Hepatocyte (in vitro differentiated cells): Measurements from ENCODE around the gene PDRG1. TPM values are rescaled to one million over a fixed set of nuclear protein-coding genes. Genes with fewer than 3 reads are reported as not detected.

Source experiments
- DNase-seq: peaks from one replicate; pipeline ENCODE4 v3.0.0-alpha.2; 2016; ENCODE audit warnings: low spot score
- H2AFZ ChIP-seq: fragments of 200-600 bp; sonication (generic); 2 replicates; pipeline ENCODE4 v1.6.0; 2016; ENCODE audit warnings: antibody characterized with exemption, mild to moderate bottlenecking
- H3K27ac ChIP-seq: fragments of 200-600 bp; sonication (generic); 2 replicates; pipeline ENCODE4 v1.5.1; 2016; ENCODE audit warnings: mild to moderate bottlenecking
- H3K27me3 ChIP-seq: fragments of 200-600 bp; sonication (generic); 2 replicates; pipeline ENCODE4 v1.6.1; 2016
- H3K36me3 ChIP-seq: fragments of 200-600 bp; sonication (generic); replicated peaks from 2 replicates; pipeline ENCODE4 v1.5.1; 2016; ENCODE audit warnings: low read depth; ENCODE audit not compliant: insufficient read depth
- H3K4me1 ChIP-seq: fragments of 200-600 bp; sonication (generic); 2 replicates; pipeline ENCODE4 v1.5.1; 2016; ENCODE audit warnings: mild to moderate bottlenecking, moderate library complexity; ENCODE audit not compliant: insufficient read depth
- H3K4me2 ChIP-seq: fragments of 200-600 bp; sonication (generic); 2 replicates; pipeline ENCODE4 v1.6.0; 2016
- H3K4me3 ChIP-seq: fragments of 200-600 bp; sonication (generic); 2 replicates; pipeline ENCODE4 v1.5.1; 2016; ENCODE audit warnings: mild to moderate bottlenecking
- H3K79me2 ChIP-seq: fragments of 200-600 bp; sonication (generic); 2 replicates; pipeline ENCODE4 v1.6.0; 2017; ENCODE audit warnings: mild to moderate bottlenecking
- H3K9me2 ChIP-seq: fragments of 200-600 bp; sonication (generic); replicated peaks from 2 replicates; pipeline ENCODE4 v1.6.0; 2017; ENCODE audit warnings: mild to moderate bottlenecking; ENCODE audit not compliant: insufficient read depth
- H3K9me3 ChIP-seq: fragments of 200-600 bp; sonication (generic); 2 replicates; pipeline ENCODE4 v1.5.1; 2016; ENCODE audit warnings: low read depth, mild to moderate bottlenecking
- H4K20me1 ChIP-seq: fragments of 200-600 bp; sonication (generic); 2 replicates; pipeline ENCODE4 v1.6.0; 2016; ENCODE audit warnings: mild to moderate bottlenecking; ENCODE audit not compliant: insufficient read depth, poor library complexity, severe bottlenecking
- EZH2 ChIP-seq: fragments of 200-600 bp; sonication (generic); IDR thresholded peaks from 2 replicates; pipeline ENCODE4 v1.6.1; 2016; ENCODE audit warnings: antibody characterized with exemption, mild to moderate bottlenecking, borderline replicate concordance
- EZH2phosphoT487 ChIP-seq: fragments of 200-600 bp; sonication (generic); IDR thresholded peaks from one replicate; pipeline ENCODE4 v1.6.1; 2018; ENCODE audit warnings: antibody characterized with exemption, mild to moderate bottlenecking, low read depth, moderate library complexity; ENCODE audit not compliant: unreplicated experiment, severe bottlenecking
- WGBS: methylation state at CpG from one replicate; pipeline ENCODE4 v1.1.6; 2016; ENCODE audit warnings: low lambda C conversion rate; ENCODE audit errors: missing lambda C conversion rate; 5-methylcytosine and 5-hydroxymethylcytosine counted together
- polyA plus RNA-seq: library from polyadenylated mRNA; unstranded; fragments of >200 nt; fragmentation: Nextera tagmentation; extraction: Ambion mirVana; gene quantifications from 2 replicates; pipeline ENCODE4 v1.2.1, GENCODE V29; 2016
- total RNA-seq: library from RNA; depleted of rRNA; stranded (reverse); fragments of >200 nt; gene quantifications from 2 replicates; pipeline ENCODE4 v1.2.3, GENCODE V29; 2014
- TF ChIP-seq, protein P1 (sequence below): fragments of 200-600 bp; sonication (generic); IDR thresholded peaks from 2 replicates; pipeline ENCODE4 v1.5.1; 2016; ENCODE audit warnings: antibody characterized with exemption, mild to moderate bottlenecking; ENCODE audit not compliant: poor library complexity

The PDRG1 gene
- total and polyA plus RNA-seq, 2 experiments from 2014 or later: 9.1 to 25.4 TPM

DNA sequence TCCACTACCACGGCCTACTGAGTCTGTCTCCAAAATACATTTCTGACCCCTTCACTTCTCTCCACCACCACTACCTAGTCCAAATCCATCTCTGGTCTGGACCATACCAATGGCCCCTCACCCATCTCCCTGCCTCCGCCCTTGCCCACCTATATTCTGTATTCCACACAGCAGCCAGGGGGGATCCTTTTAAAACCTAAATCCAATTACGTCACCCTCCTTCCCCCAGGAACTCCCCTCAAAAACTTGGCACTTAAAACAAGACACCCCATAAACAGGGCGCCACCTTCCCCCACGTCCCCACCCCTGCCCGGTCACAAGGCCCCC is 680 bp downstream of the PDRG1 start:
- Histone ChIP-seq H3K9me2 (no peaks in the 10 kb centered on the region), H3K27me3 (peaks cover 4% of the 10 kb centered on the region), H4K20me1 (peaks cover 12% of the 10 kb centered on the region), H3K79me2 (peaks cover 35% of the 10 kb centered on the region), H3K4me2 (peak overlapping the region; percentile 92), H3K36me3 (peaks cover 5% of the 10 kb centered on the region), H3K9me3 (no peaks in the 10 kb centered on the region), H3K4me1 (peaks cover 9% of the 10 kb centered on the region), H2AFZ (peak overlapping the region; percentile 86), H3K4me3 (peak overlapping the region; percentile 44), H3K27ac (peak overlapping the region; percentile 38)
- no peak for DNase-seq
- 15% methylated on average over 6 of the region's 6 CpGs for WGBS
- TF ChIP-seq EZH2phosphoT487 (no peak), EZH2 (no peak)
- TF ChIP-seq, protein P1, sequence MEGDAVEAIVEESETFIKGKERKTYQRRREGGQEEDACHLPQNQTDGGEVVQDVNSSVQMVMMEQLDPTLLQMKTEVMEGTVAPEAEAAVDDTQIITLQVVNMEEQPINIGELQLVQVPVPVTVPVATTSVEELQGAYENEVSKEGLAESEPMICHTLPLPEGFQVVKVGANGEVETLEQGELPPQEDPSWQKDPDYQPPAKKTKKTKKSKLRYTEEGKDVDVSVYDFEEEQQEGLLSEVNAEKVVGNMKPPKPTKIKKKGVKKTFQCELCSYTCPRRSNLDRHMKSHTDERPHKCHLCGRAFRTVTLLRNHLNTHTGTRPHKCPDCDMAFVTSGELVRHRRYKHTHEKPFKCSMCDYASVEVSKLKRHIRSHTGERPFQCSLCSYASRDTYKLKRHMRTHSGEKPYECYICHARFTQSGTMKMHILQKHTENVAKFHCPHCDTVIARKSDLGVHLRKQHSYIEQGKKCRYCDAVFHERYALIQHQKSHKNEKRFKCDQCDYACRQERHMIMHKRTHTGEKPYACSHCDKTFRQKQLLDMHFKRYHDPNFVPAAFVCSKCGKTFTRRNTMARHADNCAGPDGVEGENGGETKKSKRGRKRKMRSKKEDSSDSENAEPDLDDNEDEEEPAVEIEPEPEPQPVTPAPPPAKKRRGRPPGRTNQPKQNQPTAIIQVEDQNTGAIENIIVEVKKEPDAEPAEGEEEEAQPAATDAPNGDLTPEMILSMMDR: no peak

DNA sequence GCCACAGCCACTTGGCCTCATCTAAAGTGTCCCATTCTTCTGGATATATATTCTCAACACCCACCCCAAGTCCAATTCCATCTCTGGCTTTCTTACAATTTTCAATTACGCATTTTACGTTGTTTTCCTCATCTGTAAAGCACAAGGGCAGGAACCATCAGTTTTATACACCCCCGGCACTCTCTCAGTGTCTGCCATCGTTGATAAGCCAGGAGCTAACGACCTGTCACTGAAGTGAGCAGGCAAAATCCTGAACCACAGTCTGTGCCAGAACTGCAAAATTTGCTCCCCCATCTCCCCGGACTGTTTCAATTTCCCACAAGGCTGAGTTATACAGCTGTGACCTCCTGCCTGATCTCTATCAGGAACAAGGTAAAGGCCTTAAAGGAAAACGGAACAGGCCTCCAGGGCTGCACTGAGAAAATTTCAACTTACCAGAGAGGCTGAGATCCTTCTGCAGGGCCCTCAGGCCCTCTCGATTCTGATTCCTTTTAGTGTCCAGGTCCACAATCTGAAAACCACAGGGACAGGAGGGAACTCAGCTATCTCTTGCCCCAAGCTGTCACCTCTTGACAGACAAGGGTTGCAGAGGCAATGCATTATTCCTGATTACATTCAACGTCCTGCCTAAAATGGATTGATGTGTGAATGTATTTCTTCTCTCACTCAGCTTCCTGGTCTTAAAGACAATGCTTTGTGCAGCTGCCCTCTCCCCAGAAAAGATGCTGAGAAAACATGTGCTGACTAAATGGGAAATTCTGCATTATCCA is 1.8 kb downstream of the PDRG1 start:
- Histone ChIP-seq H3K9me2 (no peaks in the 10 kb centered on the region), H2AFZ (no peak overlapping the region), H3K36me3 (peaks cover 5% of the 10 kb centered on the region), H3K9me3 (no peaks in the 10 kb centered on the region), H4K20me1 (peaks cover 12% of the 10 kb centered on the region), H3K27ac (no peak overlapping the region), H3K4me2 (peak overlapping the region; percentile 92), H3K4me1 (peaks cover 9% of the 10 kb centered on the region), H3K27me3 (no peaks in the 10 kb centered on the region), H3K79me2 (peaks cover 35% of the 10 kb centered on the region), H3K4me3 (no peak overlapping the region)
- TF ChIP-seq EZH2: no peak
- TF ChIP-seq EZH2phosphoT487: no peak
- TF ChIP-seq, protein P1: no peak
- 93% methylated on average over 9 of the region's 9 CpGs for WGBS
- DNase-seq: no peak

DNA sequence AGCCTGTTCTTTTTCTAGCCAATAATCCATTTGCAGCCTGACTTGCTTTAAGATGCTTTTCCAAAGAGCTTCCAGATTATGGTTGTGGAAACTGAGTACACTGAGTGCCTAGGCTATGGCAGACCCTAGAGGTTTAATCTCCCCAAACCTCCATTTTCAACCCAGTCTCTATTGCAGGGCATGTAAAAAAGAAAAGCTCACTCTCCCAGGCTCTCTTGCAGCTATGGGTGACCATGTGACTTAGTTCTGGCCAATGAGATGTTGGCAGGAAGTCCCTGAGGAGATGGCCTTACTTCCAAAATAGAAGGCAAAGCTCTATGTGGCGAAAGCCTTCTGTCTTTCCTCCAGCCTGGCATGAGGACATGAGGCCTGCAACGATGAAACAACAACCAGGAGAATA is 3.8 kb downstream of the PDRG1 start:
- H3K27ac ChIP-seq: no peak overlapping the region
- no peak overlapping the region for H2AFZ ChIP-seq
- no peaks in the 10 kb centered on the region for H3K9me2 ChIP-seq
- peaks cover 35% of the 10 kb centered on the region for H3K79me2 ChIP-seq
- peaks cover 9% of the 10 kb centered on the region for H3K4me1 ChIP-seq
- H3K4me2 ChIP-seq: no peak overlapping the region
- peaks cover 5% of the 10 kb centered on the region for H3K36me3 ChIP-seq
- no peak for DNase-seq
- no peaks in the 10 kb centered on the region for H3K27me3 ChIP-seq
- whole genome bisulfite sequencing: 95% methylated on average over 2 of the region's 2 CpGs
- no peak overlapping the region for H3K4me3 ChIP-seq
- TF ChIP-seq EZH2: no peak
- no peak for TF ChIP-seq EZH2phosphoT487
- TF ChIP-seq, protein P1: no peak
- H3K9me3 ChIP-seq: no peaks in the 10 kb centered on the region
- H4K20me1 ChIP-seq: peaks cover 12% of the 10 kb centered on the region
